Ramos (cell line): ENCODE measurements around the gene LBR.

Source experiments
- in situ Hi-C: fragments of 300-500 bp; cut with MboI; formaldehyde crosslinking; loops from one replicate; pipeline ENCODE4 v1.14.3; 2022; ENCODE audit warnings: low sequenced_read_pairs; ENCODE audit not compliant: unreplicated experiment

The LBR gene

DNA sequence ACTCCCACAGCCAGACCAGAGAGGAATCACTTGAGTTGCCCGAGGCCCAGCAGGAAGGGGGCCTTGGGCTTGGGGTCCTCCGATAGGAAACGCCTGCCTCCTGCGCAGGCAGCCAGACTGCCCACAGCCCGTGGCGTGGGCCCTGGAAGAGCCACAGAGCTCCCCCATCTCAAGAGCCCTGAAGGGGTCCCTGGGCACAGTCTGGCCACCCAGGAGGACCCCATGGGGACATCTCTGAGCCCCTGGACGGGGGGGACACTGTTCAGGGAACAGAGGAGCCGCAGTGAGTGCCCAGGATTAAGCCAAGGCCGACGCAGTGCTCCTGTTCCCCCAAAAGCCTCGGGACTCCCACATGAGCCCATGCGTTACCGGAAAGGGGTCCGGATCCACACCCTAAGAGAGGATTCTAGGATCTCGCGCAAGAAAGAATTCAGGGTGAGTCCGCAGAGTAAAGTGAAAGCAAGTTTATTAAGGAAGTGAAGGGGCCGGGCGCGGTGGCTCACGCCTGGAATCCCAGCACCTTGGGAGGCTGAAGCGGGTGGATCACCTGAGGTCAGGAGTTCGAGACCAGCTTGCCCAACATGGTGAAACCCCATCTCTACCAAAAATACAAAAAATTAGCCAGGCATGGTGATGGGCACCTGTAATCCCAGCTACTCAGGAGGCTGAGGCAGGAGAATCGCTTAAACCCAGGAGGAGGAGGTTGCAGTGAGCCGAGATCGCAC is 38.1 kb upstream of the LBR start:
- in situ Hi-C loops, result no loop called here

GRCh38 chr1:225464851-225465792 is 37.3 kb upstream of the LBR start:
- in situ Hi-C loops, result no loop called here

DNA sequence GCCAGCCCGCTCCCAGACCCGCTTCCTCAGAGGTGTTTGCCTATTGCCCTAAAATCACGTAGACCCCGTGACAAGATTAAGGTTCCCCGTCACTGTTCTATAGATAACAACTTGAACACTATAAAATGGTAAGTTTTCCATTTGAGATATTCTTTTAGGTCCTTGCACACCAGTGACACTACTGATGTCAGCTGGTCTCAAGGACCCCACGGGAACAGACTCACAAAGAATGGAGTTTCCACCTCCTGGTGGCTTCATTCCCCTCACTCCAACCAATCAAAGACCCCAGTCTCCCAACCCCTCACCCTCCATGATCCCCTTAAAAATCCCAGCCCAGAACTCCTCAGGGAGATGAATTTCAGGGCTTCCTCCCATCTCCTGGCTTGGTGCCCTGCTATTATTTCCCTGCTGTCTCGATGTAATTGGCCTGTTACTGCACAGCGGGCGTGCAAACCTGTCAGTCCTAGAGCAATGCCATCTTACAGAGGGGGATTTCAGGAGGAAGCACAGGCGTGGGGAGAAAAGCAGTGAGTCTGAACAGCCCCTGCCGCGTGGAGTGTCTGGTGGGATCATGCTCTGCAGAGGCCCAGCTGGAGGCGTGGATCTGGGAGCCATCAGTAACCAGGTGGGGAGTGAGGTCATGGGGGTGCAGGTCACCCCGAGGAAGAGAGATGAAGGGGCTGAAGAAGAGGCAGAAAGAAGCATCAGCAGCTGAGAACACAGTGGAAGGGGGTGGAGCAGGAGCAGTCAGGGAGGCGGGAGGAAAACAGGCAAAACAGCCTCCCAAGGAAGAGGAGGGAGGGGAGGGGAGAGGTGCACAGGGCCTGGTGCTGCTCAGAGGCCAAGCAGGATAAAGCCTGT is 35.1 kb upstream of the LBR start:
- in situ Hi-C loops, result no loop called here

DNA sequence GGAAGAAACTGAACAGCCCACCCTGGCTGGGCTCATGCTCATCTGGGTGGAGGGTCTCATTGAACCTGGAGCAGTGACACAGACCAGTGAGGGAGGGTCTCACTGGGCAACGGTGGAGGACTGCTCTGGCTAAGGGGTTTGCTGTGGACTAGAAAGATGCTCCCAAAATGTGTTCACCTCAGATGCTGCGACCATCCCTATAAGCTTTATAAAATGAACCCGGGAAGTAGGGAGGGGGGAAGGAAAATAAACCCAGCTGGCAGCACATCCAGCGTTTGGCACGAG is 34.5 kb upstream of the LBR start:
- in situ Hi-C loops, result no loop called here

DNA sequence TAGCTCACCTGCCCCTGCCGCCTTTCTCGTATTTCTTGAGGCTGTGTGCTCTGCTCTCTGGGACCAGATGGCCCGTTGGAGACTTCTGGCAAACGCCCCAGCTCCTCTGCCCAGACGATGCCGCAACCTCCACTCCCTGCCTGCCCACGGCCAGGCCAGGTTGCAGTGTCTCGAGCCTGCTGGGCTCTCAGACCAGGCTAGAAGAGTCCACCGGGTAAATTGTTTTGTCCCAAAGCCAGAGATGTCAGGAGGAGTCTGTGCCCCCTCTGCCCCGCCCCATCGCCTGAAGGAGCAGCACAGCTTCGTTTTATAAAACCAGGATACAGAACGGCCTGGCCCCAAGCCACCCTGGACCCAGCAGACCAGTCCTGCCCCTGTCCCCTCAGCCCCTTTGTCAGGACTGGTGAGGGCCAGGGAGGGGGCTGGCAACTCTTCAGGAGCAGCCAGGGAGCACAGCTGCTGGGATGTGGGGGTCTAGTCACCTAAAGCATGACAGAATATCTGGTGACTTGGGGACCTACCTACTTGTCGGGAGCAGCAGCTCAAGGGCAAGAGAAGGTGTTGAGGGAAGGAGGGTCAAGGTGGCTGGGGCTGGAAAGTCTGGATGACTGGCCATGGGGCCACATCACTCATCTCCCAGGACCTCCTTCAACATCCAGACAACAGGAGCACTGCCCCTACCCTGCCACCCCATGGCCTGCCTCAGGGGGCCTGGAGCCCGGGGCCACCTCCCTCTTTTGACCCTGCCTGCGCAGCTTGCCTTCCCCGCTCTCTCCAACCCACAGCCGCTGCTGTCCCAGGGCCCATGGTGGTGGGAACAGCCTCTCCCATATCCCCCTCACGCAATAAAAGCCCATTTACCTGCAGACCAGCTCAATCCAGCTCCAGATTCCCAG is 33.9 kb upstream of the LBR start:
- in situ Hi-C loops, result no loop called here

GRCh38 chr1:225460737-225461532 is 33.1 kb upstream of the LBR start:
- in situ Hi-C loops, result no loop called here

DNA sequence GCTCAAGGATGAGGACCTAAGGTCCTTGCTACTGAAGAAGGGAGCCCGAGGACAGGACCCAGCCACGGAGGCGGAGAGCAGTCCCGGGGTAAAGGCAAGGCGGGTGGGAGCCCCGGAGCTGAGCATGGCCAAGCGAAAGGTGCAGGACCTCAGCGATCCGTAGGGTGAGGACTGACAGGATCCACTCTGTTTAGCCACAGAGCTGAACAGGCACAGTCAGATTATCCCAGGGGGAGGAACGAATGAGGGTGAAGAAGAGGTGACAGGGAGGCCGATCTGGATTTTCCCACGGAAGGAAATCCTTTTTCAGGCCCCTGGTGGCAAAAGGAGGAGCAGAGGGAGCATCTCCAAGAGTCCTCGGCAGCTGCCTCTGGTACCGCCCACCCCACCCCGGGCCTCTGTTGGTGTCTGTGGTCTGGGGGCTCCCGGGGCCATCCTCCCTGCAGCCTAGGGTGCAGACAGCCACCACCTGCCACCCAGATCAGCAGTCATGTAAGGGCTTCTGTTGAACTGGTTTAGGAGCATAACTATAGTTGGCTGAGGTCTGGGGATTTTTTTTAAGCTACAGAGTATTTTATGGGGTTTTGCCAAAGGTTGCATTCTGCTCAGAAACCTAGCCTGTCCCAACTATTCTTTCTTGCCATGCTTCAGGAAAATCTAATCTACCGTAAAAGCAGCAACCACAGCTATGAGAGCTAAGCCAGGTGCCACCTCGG is 32.3 kb upstream of the LBR start:
- in situ Hi-C loops, result no loop called here

- in situ Hi-C loops, result no loop called here
Measured at GRCh38 chr1:225458222-225458631, 30.4 kb upstream of the LBR start.

DNA sequence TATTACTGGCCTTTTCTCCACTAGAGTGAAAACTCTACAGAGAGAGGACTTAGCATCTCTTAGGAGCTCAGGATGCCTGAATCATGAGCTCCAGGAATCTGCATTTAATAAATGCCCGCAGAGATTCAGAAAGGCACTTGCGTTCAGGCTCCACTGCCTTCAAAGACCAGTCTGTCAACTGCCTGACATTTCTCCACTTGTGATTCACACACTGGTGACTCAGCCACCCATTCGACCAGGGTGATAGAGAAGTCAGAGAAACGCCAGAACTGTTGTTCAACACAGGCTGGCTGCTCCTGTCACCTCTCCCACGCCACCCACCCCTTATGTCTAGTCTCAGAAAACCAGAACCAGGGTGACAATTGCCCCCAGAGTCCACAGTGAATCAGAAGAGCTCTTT is 26.9 kb upstream of the LBR start:
- in situ Hi-C loops, result no loop called here

GRCh38 chr1:225453797-225454648 is 26.2 kb upstream of the LBR start:
- in situ Hi-C loops, result no loop called here

DNA sequence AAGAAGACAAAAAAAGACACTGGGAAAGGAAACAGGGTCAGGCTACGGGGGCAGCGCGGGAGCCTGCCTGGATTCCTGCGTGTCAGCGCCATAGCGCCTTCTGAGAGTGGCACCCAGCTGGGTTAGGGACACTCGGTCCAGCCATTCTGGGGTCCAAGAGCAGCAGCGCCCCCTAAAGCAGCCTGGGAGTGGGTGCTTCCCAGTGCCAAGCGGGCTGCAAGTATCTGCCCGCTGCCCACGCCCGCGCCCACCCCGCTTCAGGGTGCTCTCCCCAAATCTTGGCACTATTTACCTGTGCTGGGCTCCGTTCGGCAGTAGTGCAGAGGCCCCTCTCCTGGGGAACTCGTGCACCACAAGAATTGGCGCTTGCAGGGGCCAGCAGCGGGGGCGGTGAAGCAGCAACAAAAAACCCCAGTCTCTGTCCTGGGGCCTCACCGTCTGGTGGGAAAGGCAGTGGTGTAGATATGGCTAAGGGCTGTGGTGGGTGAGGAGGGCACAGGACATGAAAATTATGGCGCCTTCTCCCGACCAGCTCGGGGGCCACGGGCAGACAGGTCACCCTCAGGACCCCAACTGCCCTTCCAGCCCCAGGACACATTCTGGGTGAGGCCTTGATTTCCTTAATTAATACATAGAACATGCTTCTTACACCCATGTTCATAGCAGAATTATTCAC is 24.1 kb upstream of the LBR start:
- in situ Hi-C loops, result no loop called here

- in situ Hi-C loops, result no loop called here
Measured at GRCh38 chr1:225451340-225451739, 23.5 kb upstream of the LBR start.

GRCh38 chr1:225450491-225451191 is 22.8 kb upstream of the LBR start:
- in situ Hi-C loops, result no loop called here

GRCh38 chr1:225449774-225450173 is 21.9 kb upstream of the LBR start:
- in situ Hi-C loops, result no loop called here

DNA sequence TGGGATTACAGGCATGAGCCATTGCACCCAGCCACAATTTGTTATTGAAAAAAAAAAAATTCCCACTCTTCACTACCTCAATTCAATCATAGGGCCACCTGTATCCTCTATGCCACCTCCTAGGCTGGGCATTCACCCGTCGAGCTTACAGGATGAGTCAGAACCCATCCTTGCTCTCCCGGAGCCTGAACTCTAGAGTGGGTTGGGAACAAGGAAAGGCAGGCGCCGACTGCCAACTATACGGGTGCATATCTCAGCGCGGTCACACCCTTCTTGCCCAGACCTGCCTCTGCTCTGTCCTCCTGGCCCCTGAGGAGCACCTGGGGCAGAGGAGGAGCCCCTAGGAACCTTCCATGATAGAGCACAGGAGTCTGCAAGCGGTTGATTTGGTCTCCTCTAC is 21.4 kb upstream of the LBR start:
- in situ Hi-C loops, result no loop called here

DNA sequence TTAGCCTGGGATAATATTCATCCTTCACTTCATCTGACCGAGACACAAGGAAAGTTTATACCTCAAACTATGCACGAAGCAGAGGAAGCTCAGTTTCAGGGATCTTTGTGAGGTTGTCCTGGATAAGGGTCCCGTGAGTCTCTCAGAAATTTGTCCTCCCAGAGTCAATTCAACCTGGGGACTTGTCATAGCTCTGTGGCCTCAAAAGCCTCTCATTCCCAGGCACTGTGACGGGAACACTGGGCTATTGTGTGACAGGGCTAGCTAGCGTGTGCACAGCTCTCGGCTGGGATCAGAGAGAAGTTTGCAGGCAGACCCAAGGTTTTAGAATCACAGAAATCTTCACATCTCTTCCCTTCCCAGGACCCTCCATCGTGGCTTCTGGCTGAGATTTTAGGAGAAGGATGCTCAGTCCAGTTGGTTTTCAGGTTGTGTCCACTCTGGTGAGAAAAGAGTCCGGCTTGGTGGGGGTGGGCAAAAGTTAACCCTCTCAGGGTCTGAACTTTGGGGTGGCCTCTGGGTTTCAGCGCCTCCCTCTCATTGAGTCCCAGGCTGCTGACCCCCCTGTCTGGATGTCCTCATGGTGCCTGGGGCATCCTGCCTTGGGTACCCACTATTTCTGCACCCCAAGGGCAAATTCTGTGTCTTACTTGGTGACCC is 20.4 kb upstream of the LBR start:
- in situ Hi-C loops, result no loop called here
